HCEC 1CT (cell line): ENCODE data around the gene SLC22A5.
A peak's percentile ranks its signal among the peaks of the same experiment; 100 is the strongest.

Source experiments
- DNase-seq: peaks from one replicate; pipeline ENCODE4 v3.0.0-alpha.2; 2017

Gene SLC22A5

GRCh38 chr5:132369474-132370180 lies at the start of gene SLC22A5:
SLC22A5 (plus strand) TSS chr5:132369710; CDS start chr5:132369973, 263 bp downstream.
- peak; percentile 25 for DNase-seq

GRCh38 chr5:132319975-132320374 lies 49.5 kb upstream of the SLC22A5 start:
- no peak for DNase-seq

GRCh38 chr5:132321109-132321721 lies 48.3 kb upstream of the SLC22A5 start:
- no peak for DNase-seq

- no peak for DNase-seq
Measured at GRCh38 chr5:132322266-132322665, 47.2 kb upstream of the SLC22A5 start.

GRCh38 chr5:132323202-132323601 lies 46.3 kb upstream of the SLC22A5 start:
- no peak for DNase-seq

GRCh38 chr5:132325691-132326090 lies 43.8 kb upstream of the SLC22A5 start:
- DNase-seq, result no peak

GRCh38 chr5:132327252-132327955 lies 42.1 kb upstream of the SLC22A5 start:
- peak; percentile 13 for DNase-seq

GRCh38 chr5:132334812-132335211 lies 34.7 kb upstream of the SLC22A5 start:
- peak; percentile 40 for DNase-seq

GRCh38 chr5:132335402-132335801 lies 34.1 kb upstream of the SLC22A5 start:
- DNase-seq, result no peak

- DNase-seq, result no peak
Measured at GRCh38 chr5:132339502-132339901, 30.0 kb upstream of the SLC22A5 start.

- no peak for DNase-seq
Measured at GRCh38 chr5:132342291-132343180, 27.0 kb upstream of the SLC22A5 start.

GRCh38 chr5:132344775-132345514 lies 24.6 kb upstream of the SLC22A5 start:
- no peak for DNase-seq

- DNase-seq, result peak; percentile 8
Measured at GRCh38 chr5:132353486-132353995, 16.0 kb upstream of the SLC22A5 start.

GRCh38 chr5:132354381-132355139 lies 14.9 kb upstream of the SLC22A5 start:
- no peak for DNase-seq

GRCh38 chr5:132355140-132355765 lies 14.3 kb upstream of the SLC22A5 start:
- no peak for DNase-seq

GRCh38 chr5:132358775-132359174 lies 10.7 kb upstream of the SLC22A5 start:
- DNase-seq, result no peak

GRCh38 chr5:132362086-132362485 lies 7.4 kb upstream of the SLC22A5 start:
- DNase-seq, result no peak

GRCh38 chr5:132363431-132364112 lies 5.9 kb upstream of the SLC22A5 start:
- DNase-seq, result peak; percentile 92

GRCh38 chr5:132364319-132364718 lies 5.2 kb upstream of the SLC22A5 start:
- DNase-seq, result peak; percentile 76

- peak; percentile 79 for DNase-seq
Measured at GRCh38 chr5:132365213-132365612, 4.3 kb upstream of the SLC22A5 start.
